ENCODE measurements around the gene KLHL42. TPM values are rescaled to one million over a fixed set of nuclear protein-coding genes. Genes with fewer than 3 reads are reported as not detected.
A peak's percentile ranks its signal among the peaks of the same experiment; 100 is the strongest.

The KLHL42 gene
- total RNA-seq, 1 donor from 2014 or later, result 65.3 TPM

- Mint-ChIP-seq H3K27ac (ENCODE audit: unreplicated experiment) (no peak overlapping the region), H3K4me1 (ENCODE audit: low read depth, unreplicated experiment) (no peaks in the 10 kb centered on the region), H3K4me3 (ENCODE audit: unreplicated experiment) (no peak overlapping the region), H3K27me3 (ENCODE audit: unreplicated experiment) (no peaks in the 10 kb centered on the region), H3K36me3 (ENCODE audit: unreplicated experiment) (peaks cover 7% of the 10 kb centered on the region), H3K9me3 (ENCODE audit: unreplicated experiment) (peaks cover 1% of the 10 kb centered on the region)
- DNase-seq, result no peak
- TF ChIP-seq, protein P1, sequence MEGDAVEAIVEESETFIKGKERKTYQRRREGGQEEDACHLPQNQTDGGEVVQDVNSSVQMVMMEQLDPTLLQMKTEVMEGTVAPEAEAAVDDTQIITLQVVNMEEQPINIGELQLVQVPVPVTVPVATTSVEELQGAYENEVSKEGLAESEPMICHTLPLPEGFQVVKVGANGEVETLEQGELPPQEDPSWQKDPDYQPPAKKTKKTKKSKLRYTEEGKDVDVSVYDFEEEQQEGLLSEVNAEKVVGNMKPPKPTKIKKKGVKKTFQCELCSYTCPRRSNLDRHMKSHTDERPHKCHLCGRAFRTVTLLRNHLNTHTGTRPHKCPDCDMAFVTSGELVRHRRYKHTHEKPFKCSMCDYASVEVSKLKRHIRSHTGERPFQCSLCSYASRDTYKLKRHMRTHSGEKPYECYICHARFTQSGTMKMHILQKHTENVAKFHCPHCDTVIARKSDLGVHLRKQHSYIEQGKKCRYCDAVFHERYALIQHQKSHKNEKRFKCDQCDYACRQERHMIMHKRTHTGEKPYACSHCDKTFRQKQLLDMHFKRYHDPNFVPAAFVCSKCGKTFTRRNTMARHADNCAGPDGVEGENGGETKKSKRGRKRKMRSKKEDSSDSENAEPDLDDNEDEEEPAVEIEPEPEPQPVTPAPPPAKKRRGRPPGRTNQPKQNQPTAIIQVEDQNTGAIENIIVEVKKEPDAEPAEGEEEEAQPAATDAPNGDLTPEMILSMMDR (IDR thresholded peaks at IDR 0.05; ENCODE audit: partially characterized antibody, unreplicated experiment), result no peak
Observed at GRCh38 chr12:27814851-27815591, 35.0 kb downstream of the KLHL42 start.

DNA sequence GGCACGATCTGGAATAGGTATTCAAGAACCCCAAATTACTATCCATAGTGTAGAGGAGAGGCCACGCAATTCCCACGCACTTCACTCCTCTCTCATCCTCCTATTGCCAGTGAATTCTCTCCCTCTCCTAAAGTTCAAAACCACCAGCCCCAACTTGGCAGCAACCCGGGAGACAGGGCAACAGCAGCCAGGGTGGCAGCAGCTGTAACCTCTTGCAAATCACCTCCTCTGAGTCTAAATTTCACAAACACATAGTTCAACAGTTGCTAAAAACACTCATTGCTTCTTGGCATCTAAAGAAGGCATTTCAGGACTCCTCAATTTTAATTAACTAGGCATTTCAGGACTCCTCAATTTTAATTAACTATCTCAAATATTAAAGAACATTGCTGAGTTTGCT lies 37.7 kb downstream of the KLHL42 start:
- peaks cover under 1% of the 10 kb centered on the region for H3K36me3 Mint-ChIP-seq (ENCODE audit: unreplicated experiment)
- H3K4me1 Mint-ChIP-seq (ENCODE audit: low read depth, unreplicated experiment), result no peaks in the 10 kb centered on the region
- TF ChIP-seq, protein P1 (IDR thresholded peaks at IDR 0.05; ENCODE audit: partially characterized antibody, unreplicated experiment), result no peak
- no peaks in the 10 kb centered on the region for H3K27me3 Mint-ChIP-seq (ENCODE audit: unreplicated experiment)
- no peak for DNase-seq
- H3K27ac Mint-ChIP-seq (ENCODE audit: unreplicated experiment), result no peak overlapping the region
- peaks cover 1% of the 10 kb centered on the region for H3K9me3 Mint-ChIP-seq (ENCODE audit: unreplicated experiment)
- no peak overlapping the region for H3K4me3 Mint-ChIP-seq (ENCODE audit: unreplicated experiment)

GRCh38 chr12:27818401-27818918 lies 38.4 kb downstream of the KLHL42 start:
- DNase-seq, result no peak
- TF ChIP-seq, protein P1 (IDR thresholded peaks at IDR 0.05; ENCODE audit: partially characterized antibody, unreplicated experiment), result no peak
- no peak overlapping the region for H3K27ac Mint-ChIP-seq (ENCODE audit: unreplicated experiment)
- H3K9me3 Mint-ChIP-seq (ENCODE audit: unreplicated experiment), result peaks cover 1% of the 10 kb centered on the region
- no peaks in the 10 kb centered on the region for H3K36me3 Mint-ChIP-seq (ENCODE audit: unreplicated experiment)
- no peaks in the 10 kb centered on the region for H3K4me1 Mint-ChIP-seq (ENCODE audit: low read depth, unreplicated experiment)
- no peak overlapping the region for H3K4me3 Mint-ChIP-seq (ENCODE audit: unreplicated experiment)
- no peaks in the 10 kb centered on the region for H3K27me3 Mint-ChIP-seq (ENCODE audit: unreplicated experiment)

DNA sequence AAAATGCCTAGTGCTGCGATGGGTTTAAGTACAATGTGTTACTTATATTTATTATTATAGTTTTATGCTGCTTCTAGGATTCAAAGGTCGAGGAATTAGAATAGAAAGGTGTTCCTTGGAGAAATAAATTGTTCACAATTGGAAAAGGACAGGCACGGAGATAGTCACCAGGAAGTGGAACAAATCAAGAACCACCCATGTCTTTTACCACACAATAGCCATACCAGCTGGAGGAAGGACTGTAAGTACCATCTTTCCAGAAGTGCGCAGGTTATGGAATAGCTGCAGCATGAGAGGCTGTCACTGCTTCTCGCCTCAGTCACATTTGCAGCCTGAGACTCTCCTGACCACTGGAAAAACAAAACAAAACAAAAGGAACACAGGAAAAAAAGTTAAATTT lies 40.5 kb downstream of the KLHL42 start:
- H3K27ac Mint-ChIP-seq (ENCODE audit: unreplicated experiment), result no peak overlapping the region
- no peaks in the 10 kb centered on the region for H3K4me1 Mint-ChIP-seq (ENCODE audit: low read depth, unreplicated experiment)
- H3K36me3 Mint-ChIP-seq (ENCODE audit: unreplicated experiment), result no peaks in the 10 kb centered on the region
- no peaks in the 10 kb centered on the region for H3K9me3 Mint-ChIP-seq (ENCODE audit: unreplicated experiment)
- H3K27me3 Mint-ChIP-seq (ENCODE audit: unreplicated experiment), result no peaks in the 10 kb centered on the region
- no peak for DNase-seq
- no peak overlapping the region for H3K4me3 Mint-ChIP-seq (ENCODE audit: unreplicated experiment)
- TF ChIP-seq, protein P1 (IDR thresholded peaks at IDR 0.05; ENCODE audit: partially characterized antibody, unreplicated experiment), result no peak

- no peak overlapping the region for H3K27ac Mint-ChIP-seq (ENCODE audit: unreplicated experiment)
- TF ChIP-seq, protein P1 (IDR thresholded peaks at IDR 0.05; ENCODE audit: partially characterized antibody, unreplicated experiment), result peak; percentile 93
- no peak for DNase-seq
- no peaks in the 10 kb centered on the region for H3K27me3 Mint-ChIP-seq (ENCODE audit: unreplicated experiment)
- H3K4me3 Mint-ChIP-seq (ENCODE audit: unreplicated experiment), result no peak overlapping the region
- no peaks in the 10 kb centered on the region for H3K9me3 Mint-ChIP-seq (ENCODE audit: unreplicated experiment)
- no peaks in the 10 kb centered on the region for H3K4me1 Mint-ChIP-seq (ENCODE audit: low read depth, unreplicated experiment)
- H3K36me3 Mint-ChIP-seq (ENCODE audit: unreplicated experiment), result no peaks in the 10 kb centered on the region
Observed at GRCh38 chr12:27821259-27821973, 41.4 kb downstream of the KLHL42 start.

All from glutamatergic neuron (in vitro differentiated cells).